ENCODE results near the gene LRG1. TPM values are rescaled to one million over a fixed set of nuclear protein-coding genes. Genes with fewer than 3 reads are reported as not detected.

The LRG1 gene
- 24.9 TPM for total RNA-seq

DNA sequence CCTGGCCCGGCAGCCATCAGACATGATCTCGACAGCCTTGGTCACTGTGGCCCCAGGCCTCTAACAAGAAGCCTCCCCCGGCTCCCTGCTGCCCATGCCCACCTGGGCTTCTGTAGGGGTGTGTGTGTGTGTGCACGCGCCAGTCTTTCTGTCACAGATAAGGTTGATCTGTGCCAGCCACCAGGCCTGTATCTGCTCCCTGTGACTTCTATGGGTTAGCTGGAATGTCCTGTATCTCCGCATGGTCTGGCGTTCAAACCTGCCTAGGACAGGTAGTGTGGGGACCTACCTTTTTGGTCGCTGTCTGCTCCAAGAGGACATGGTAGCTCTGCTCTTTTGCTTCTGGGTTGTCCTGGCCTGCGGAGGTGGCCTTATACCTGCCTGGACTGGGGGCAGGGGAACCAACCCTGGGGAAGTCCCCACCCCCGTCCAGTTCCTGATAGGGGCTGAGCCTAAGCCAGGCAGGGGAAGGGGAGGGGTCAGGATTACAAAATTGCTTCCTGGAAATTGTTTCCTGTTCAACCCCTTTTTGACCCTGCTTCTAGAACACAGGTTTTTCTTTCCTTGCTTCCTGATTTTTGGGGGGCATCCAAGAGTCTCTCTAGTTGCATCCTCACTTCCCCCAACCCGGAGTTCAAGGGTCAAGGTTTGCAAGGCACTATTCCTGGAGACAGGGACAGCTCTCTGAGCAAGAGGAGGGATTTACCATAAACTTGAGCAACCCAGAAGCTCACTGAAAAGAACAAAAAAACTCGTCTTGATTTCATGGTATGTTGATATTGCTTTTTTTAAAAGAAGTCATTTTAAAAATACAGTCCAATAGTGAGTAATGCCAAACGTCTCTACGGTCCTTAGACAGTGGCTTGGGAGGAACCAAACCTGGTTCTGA, at the start of gene LRG1:
Gene LRG1, minus strand, starts transcription at position 344 of the 889 bp plus-strand sequence. Its CDS starts 23 bp downstream, at position 321.
- peak; percentile 92 for ATAC-seq

- ATAC-seq, result no peak
Observed at GRCh38 chr19:4588291-4588761, 48.5 kb upstream of the LRG1 start.

DNA sequence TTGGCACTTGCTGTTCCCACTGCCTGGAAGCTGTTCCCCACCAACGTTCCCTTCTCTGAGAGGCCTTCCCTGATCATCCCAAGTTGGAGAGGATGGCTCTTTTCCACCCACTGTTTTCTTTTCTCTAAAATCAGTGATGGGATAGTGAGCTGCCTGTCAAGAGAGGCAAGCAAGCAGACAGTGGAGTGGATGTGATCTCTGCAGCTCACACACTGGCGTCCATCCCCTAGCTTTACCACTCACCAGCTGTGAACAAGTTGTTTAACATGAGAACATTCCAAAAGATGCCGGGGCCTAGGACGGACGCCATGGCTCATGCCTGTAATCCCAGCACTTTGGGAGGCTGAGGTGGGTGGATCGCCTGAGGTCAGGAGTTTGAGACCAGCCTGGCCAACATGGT, 47.7 kb upstream of the LRG1 start:
- ATAC-seq, result no peak

- no peak for ATAC-seq
Observed at GRCh38 chr19:4586691-4587090, 46.9 kb upstream of the LRG1 start.

- no peak for ATAC-seq
Observed at GRCh38 chr19:4586245-4586644, 46.4 kb upstream of the LRG1 start.

DNA sequence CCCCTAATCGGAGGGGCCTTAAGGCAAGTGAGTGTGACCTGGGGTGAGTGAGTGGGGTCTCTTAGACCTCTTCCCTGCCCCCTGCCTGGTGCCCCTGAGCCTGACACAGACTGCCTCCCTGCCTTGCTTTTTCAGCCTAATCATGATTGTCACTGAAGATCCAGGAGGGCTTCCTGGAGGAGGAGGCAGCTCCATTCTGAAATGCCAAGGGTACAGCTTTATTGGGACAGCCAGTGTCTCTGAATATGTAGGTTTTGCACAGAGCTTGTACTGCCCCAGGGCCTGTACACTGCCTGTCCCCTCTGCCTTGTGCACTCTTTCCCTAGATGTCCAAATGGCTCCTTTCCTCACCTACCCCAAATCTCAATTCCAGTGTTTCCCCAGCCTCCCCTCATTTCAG, 45.7 kb upstream of the LRG1 start:
- no peak for ATAC-seq

DNA sequence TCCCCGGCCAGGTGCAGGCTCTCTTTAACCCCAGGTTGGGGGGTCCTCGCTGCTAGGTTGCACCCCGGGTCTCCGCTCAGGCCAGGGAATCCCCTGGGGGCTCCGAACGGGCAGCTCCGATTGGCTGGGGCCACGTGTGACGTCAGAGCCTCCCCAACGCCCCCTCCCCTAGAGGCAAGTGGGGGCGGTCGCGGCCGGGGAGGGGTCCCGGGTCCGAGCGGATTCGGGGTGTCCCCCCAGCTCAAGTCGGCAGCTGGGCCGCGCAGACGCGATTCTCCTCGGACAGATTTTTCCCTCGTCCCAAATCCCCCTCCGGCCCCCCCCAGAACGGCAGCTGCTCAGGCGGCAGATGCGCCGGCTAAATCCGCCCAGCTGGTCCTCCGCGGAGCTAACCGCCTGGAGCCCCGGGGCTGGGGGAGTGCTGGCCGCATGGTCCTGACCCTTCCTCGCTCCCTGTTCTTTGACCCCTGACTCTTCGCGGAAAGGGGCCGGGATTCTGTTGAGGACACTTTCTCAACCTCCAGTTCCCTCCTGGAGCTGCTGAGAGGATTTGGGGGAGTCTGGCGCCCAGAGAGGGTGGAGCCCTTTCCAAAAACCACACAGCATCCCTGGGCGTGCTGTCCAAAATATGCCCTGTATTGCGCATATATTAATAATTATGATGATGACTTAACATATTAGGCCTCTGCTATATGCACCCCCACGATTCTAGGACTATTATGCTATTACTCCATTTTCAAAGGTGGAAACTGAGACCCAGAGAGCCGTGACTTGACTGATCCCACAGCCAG, 45.0 kb upstream of the LRG1 start:
- ATAC-seq, result no peak

DNA sequence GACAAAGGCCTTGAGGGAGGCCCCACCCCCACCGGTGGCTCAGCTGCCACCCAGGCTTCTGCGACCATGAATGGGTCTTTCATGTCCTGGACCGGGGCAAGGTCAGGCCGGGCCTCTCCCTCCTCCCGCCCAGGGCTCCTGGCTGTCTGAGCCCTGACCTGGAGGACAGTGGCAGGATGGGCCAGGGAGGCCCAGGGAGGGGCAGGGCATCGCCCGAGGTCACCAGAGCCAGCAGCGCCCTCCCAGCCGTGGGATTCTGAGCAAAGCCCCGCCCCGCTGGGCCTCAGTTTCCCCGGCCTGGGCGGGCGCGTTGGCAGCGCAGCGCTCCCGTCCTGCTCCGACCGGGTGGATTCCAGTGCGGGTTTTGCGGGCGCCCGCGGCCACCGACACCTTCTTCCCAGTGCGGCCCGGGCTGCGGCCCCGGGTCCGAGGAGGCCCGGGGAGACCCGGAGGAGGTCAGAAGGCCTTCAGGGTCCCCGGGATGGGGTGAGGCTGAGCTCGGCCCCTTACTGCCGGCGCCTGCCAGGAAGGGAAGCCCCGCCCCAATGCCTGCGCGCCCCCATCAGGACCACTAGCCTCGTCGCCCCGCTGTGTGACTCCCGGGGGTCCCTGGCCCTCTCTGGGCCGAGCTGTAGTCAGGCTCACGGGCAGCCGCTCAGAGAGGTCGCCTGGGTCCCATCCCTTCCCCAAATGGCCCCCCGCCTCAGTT, 44.3 kb upstream of the LRG1 start:
- peak; percentile 31 for ATAC-seq

GRCh38 chr19:4582980-4583842, 43.4 kb upstream of the LRG1 start:
- no peak for ATAC-seq

GRCh38 chr19:4581666-4582553, 42.1 kb upstream of the LRG1 start:
- no peak for ATAC-seq

DNA sequence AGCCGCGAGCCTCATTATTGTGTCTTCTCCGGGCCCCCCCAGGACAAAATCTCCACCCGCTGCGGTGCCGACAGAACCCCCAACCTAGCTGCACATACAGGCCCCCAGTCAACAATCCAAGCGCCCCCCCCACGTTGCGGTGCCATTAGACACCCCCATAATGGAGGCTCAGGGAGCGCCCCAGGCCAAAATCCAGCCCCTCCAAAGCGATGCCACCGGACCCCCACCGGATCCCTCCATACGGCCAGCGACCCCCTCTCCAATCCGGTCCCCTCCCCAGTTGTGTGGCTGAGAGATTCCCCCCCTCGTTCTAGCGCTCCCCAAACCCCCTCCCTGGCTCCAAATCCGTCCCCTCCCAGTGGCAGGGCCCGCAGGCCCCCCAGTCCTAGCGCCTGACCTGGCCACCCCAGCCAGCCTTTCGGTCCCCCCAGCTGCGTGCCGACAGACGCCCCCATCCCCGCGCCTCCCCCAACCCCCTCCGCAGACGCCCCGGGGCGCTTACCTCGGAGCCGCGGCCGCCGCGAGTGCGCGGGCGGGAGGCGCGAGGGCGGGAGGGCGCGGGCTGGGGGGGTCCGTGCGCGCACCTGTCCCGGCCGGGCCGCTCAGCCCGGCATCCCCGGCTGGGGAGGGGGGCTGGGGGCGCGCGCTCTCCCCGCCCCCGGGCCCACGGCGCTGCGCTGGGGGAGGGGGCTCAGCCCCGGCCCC, 41.3 kb upstream of the LRG1 start:
- no peak for ATAC-seq

GRCh38 chr19:4580021-4580901, 40.4 kb upstream of the LRG1 start:
- no peak for ATAC-seq

DNA sequence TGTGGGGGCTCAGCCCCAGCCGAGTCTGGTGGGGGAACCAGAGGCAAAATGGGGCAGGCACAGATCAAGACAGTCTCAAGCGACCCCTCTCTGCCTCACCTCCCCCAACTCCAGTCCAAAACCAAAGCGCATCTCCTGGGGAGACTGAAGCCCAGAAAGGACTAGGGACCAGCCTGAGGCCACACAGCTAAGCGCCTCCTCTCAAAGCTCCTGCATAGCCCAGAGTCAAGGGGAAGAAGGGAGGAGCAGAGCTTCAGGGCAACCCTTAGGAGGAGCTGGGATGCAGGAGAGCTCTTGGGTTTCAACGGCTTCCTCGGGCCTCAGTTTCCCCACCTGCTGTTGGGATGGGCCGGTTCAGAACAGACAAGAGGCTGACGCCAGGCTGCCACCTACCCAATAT, 39.6 kb upstream of the LRG1 start:
- ATAC-seq, result no peak

GRCh38 chr19:4578552-4579248, 38.9 kb upstream of the LRG1 start:
- ATAC-seq, result no peak

DNA sequence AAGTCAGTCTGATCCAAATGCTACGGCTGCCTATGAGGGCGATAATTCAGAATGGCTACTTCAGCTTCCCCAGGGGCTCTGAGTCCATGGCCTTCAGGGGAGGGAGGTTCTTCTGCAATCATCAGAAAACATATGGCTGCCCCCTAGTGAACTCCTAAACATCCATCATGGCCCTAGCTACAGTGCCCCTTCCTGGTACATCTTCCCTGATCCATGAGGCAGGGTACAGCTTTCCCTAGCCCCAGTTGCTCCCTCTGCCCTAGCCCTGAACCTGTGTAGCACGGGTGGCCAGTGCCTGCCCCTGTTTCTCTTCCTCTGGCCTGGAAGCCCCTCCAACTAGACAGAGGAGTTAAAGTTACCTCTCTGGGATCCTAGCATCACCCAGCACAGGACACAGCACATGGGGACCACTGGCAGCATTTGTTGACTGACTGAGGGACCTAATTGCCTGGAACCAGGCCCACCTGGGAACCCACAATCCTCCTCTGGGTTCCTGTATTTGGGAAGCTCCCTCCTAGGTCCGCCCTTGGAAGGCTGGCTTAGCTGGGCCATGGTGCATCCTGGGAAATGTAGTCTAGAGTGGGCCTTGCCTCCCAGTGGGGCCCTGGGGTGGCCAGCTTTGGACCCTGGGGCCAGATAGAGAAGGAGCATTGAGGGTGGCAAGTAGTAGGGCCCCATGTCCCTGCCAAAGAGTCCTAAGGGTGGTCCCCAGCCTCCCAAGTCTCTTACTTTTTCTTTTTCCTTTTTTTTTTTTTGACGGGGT, 37.4 kb upstream of the LRG1 start:
- ATAC-seq, result no peak

DNA sequence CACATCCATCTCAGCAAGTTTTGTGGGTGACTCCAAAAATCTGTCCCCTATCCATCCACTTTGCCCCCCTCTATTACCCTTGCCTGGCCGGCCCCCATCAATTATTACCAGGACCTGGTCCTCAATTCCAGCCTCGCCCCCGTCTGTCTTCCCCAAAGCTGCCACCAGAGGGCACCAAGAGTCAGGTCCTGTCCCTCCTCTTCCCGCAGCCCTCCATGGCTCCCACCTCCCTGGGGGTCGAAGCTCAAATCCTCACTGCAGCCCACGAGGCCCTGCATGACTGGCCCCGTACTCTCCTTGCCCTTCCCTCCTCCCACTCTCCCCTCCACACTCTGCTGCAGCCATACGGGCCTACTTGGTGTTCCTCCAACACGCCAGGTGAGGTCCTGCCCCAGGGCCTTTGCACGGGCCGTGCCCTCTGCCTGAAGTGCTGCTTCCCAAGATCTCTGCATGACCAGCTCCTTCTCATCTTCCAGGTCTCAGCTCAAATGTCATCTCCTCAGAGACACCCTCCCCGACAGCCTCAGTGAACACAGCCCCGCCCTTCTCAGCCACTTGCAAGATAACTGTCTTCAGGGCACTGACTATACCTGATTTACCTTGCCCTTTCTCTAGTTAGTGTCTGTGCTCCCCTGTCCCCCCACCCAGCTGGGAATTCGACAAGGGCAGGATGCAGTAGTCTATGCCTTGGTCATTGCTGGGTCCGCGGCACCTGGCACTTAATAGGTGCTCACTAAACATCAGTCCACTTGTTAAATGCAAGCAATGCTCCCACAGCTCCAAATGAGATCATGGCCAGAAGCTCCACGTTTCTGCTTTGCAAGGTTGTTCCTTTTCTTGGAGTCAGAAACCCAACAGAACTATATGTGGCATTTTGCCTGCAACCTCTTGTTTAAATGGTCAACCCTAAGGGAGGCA, 36.4 kb upstream of the LRG1 start:
- peak; percentile 33 for ATAC-seq

Measured in esophagus mucosa (tissue), 1 donor.